Measurements from ENCODE around the gene CTPS2. TPM values are rescaled to one million over a fixed set of nuclear protein-coding genes. Genes with fewer than 3 reads are reported as not detected.

Gene CTPS2
- polyA plus RNA-seq, 3 donors: 1.4 to 3.4 (median 2.8) TPM

GRCh38 chrX:16643176-16643575 is 69.3 kb downstream of the CTPS2 start:
- Histone ChIP-seq H3K4me2 (replicated peaks; ENCODE audit: extremely low read depth, low read length, poor library complexity, severe bottlenecking) (no peak overlapping the region), H3K79me2 (ENCODE audit: insufficient read depth, low read length) (no peaks in the 10 kb centered on the region), H4K20me1 (ENCODE audit: insufficient read depth, low read length) (no peaks in the 10 kb centered on the region), H3K27me3 (ENCODE audit: control insufficient read depth in 2 of 2, insufficient read depth in 2 of 2, low read length in 2 of 2) (peaks cover 0 to 2% of the 10 kb centered on the region in 2 donors), H2AFZ (ENCODE audit: insufficient read depth, low read depth, low read length, poor library complexity, severe bottlenecking) (no peak overlapping the region), H3K9me3 (replicated peaks in 1 of 2; ENCODE audit: control insufficient read depth in 1 of 2, insufficient read depth in 1 of 2, low read length in 2 of 2) (no peaks in the 10 kb centered on the region), H3K9ac (ENCODE audit: insufficient read depth, low read length, poor library complexity, severe bottlenecking) (no peak overlapping the region), H3K36me3 (replicated peaks in 1 of 2; ENCODE audit: control insufficient read depth in 1 of 2, insufficient read depth in 2 of 2, low read length in 2 of 2) (no peaks in the 10 kb centered on the region), H3K4me3 (replicated peaks in 1 of 3; ENCODE audit: low read depth in 2 of 3, low read length in 3 of 3) (no peak overlapping the region), H3K4me1 (ENCODE audit: control insufficient read depth in 1 of 2, insufficient read depth in 2 of 2, low read length in 2 of 2) (no peaks in the 10 kb centered on the region), H3K27ac (ENCODE audit: low read depth in 1 of 2, low read length in 2 of 2) (no peak overlapping the region)
- Mint-ChIP-seq H3K4me3 (no peak overlapping the region), H3K27me3 (ENCODE audit: low read depth in 3 of 3) (peaks cover 0 to 19% (median 0%) of the 10 kb centered on the region in 3 donors), H3K9me3 (no peaks in the 10 kb centered on the region), H3K4me1 (peaks cover 6% of the 10 kb centered on the region), H3K27ac (no peak overlapping the region), H3K36me3 (peaks cover 5% of the 10 kb centered on the region in 2 donors)
- no peak for TF ChIP-seq CTCF (IDR thresholded peaks at IDR 0.05)
- WGBS (ENCODE audit: insufficient coverage): 0% methylated on average over 1 of the region's 5 CpGs
- no peak for DNase-seq
- intact Hi-C loops (cut with micrococcal nuclease): no loop called here

- Mint-ChIP-seq H3K27me3 (ENCODE audit: low read depth in 3 of 3) (peaks cover 0 to 22% (median 0%) of the 10 kb centered on the region in 3 donors), H3K27ac (no peak overlapping the region), H3K4me1 (peaks cover 6% of the 10 kb centered on the region), H3K4me3 (no peak overlapping the region), H3K9me3 (no peaks in the 10 kb centered on the region), H3K36me3 (peaks cover 4 to 8% of the 10 kb centered on the region in 2 donors)
- Histone ChIP-seq H3K79me2 (ENCODE audit: insufficient read depth, low read length) (no peaks in the 10 kb centered on the region), H4K20me1 (ENCODE audit: insufficient read depth, low read length) (no peaks in the 10 kb centered on the region), H2AFZ (ENCODE audit: insufficient read depth, low read depth, low read length, poor library complexity, severe bottlenecking) (no peak overlapping the region), H3K4me1 (ENCODE audit: control insufficient read depth in 1 of 2, insufficient read depth in 2 of 2, low read length in 2 of 2) (no peaks in the 10 kb centered on the region), H3K27me3 (ENCODE audit: control insufficient read depth in 2 of 2, insufficient read depth in 2 of 2, low read length in 2 of 2) (peaks cover 0 to 2% of the 10 kb centered on the region in 2 donors), H3K36me3 (replicated peaks in 1 of 2; ENCODE audit: control insufficient read depth in 1 of 2, insufficient read depth in 2 of 2, low read length in 2 of 2) (no peaks in the 10 kb centered on the region), H3K4me2 (replicated peaks; ENCODE audit: extremely low read depth, low read length, poor library complexity, severe bottlenecking) (no peak overlapping the region), H3K9me3 (replicated peaks in 1 of 2; ENCODE audit: control insufficient read depth in 1 of 2, insufficient read depth in 1 of 2, low read length in 2 of 2) (no peaks in the 10 kb centered on the region), H3K27ac (ENCODE audit: low read depth in 1 of 2, low read length in 2 of 2) (no peak overlapping the region), H3K9ac (ENCODE audit: insufficient read depth, low read length, poor library complexity, severe bottlenecking) (no peak overlapping the region), H3K4me3 (replicated peaks in 1 of 3; ENCODE audit: low read depth in 2 of 3, low read length in 3 of 3) (no peak overlapping the region)
- TF ChIP-seq CTCF (IDR thresholded peaks at IDR 0.05): no peak
- no CpG with 5 or more reads among the region's 4 CpGs for WGBS (ENCODE audit: insufficient coverage)
- intact Hi-C loops (cut with micrococcal nuclease): no loop called here
- no peak for DNase-seq
Observed at GRCh38 chrX:16640823-16641222, 71.6 kb downstream of the CTPS2 start.

Measured in CD14-positive monocyte (primary cell).